K562 (cell line): Measurements from ENCODE around the gene SERTAD1.

Experiments
- CTBP1 ChIP-seq: fragments of 450-650 bp; IDR thresholded peaks from 2 replicates; pipeline ENCODE4 v1.6.1; 2016; ENCODE audit warnings: borderline replicate concordance
- CTCF ChIP-seq, 3 experiments: IDR thresholded peaks in 2 of 3; conservative IDR thresholded peaks in 1 of 3; 2 replicates each; pipeline ENCODE4 v1.5.1; 2011 to 2012; ENCODE audit warnings: low read length in 3 of 3, mild to moderate bottlenecking in 3 of 3, control low read depth in 2 of 3, improper control_type of control experiment in 1 of 3, inconsistent platforms in 1 of 3, low read depth in 1 of 3, mixed read lengths in 1 of 3, moderate library complexity in 1 of 3; ENCODE audit not compliant: insufficient read depth in 2 of 3
- DIDO1 ChIP-seq: fragments of 450-650 bp; IDR thresholded peaks from 2 replicates; pipeline ENCODE4 v1.6.1; 2016; ENCODE audit warnings: low read depth, missing biosample characterization, missing genetic modification characterization
- MXI1 ChIP-seq: IDR thresholded peaks from 2 replicates; pipeline ENCODE4 v1.6.1; 2011; ENCODE audit warnings: low read depth, mild to moderate bottlenecking, improper control_type of control experiment, low read length
- PHF20 ChIP-seq: fragments of 450-650 bp; IDR thresholded peaks from 2 replicates; pipeline ENCODE4 v1.6.1; 2018; ENCODE audit not compliant: partially characterized antibody
- POLR2AphosphoS5 ChIP-seq: IDR thresholded peaks from 2 replicates; pipeline ENCODE4 v1.6.1; 2011; ENCODE audit warnings: mild to moderate bottlenecking, low read depth, low read length, moderate library complexity; ENCODE audit not compliant: control insufficient read depth, insufficient read depth
- RAD21 ChIP-seq, 2 experiments: fragments of 250-450 bp in 1 of 2; fragments of 450-650 bp in 1 of 2; sonication (Bioruptor Pico) in 1 of 2; formaldehyde crosslinking in 1 of 2; IDR thresholded peaks in 1 of 2; conservative IDR thresholded peaks in 1 of 2; 2 replicates each; pipeline versions ENCODE4 v1.4.0 to v1.8.0; 2020 to 2022; ENCODE audit warnings: mild to moderate bottlenecking in 2 of 2, moderate library complexity in 1 of 2
- RERE ChIP-seq: sonication (generic); formaldehyde crosslinking; IDR thresholded peaks from 2 replicates; pipeline ENCODE4 v1.8.0; 2023; ENCODE audit warnings: missing genetic modification reagents, mild to moderate bottlenecking, borderline replicate concordance
- TBP ChIP-seq: optimal IDR thresholded peaks from 2 replicates; pipeline ENCODE3; 2011; ENCODE audit warnings: low read depth, low read length, improper control_type of control experiment
- TEAD4 ChIP-seq, 2 experiments: sonication (generic) in 1 of 2; formaldehyde crosslinking in 1 of 2; IDR thresholded peaks; 2 replicates each; pipeline versions ENCODE4 v1.6.1 to v1.8.0; 2012 to 2022; ENCODE audit warnings: borderline replicate concordance in 1 of 2, inconsistent platforms in 1 of 2, low read length in 1 of 2, mild to moderate bottlenecking in 1 of 2, missing genetic modification reagents in 1 of 2
- USF1 ChIP-seq: sonication (generic); formaldehyde crosslinking; IDR thresholded peaks from 2 replicates; pipeline ENCODE4 v1.9.0; 2022; ENCODE audit warnings: mild to moderate bottlenecking, missing genetic modification reagents
- USF2 ChIP-seq: sonication (generic); formaldehyde crosslinking; IDR thresholded peaks from 2 replicates; pipeline ENCODE4 v1.5.0; 2020; ENCODE audit warnings: missing genetic modification reagents
- XRCC5 ChIP-seq: fragments of 200-400 bp; formaldehyde crosslinking; IDR thresholded peaks from 2 replicates; pipeline ENCODE4 v1.6.1; 2017; ENCODE audit warnings: low read depth, mild to moderate bottlenecking, low read length
- ZNF274 ChIP-seq: IDR thresholded peaks from 2 replicates; pipeline ENCODE4 v1.6.1; 2011; ENCODE audit warnings: low read depth, mild to moderate bottlenecking, low read length, moderate library complexity, borderline replicate concordance

GRCh38 chr19:40379446-40380198 is 46.2 kb downstream of the SERTAD1 start:
- no peak for TF ChIP-seq ZNF274
- TF ChIP-seq POLR2AphosphoS5 = no peak
- no peak for TF ChIP-seq CTBP1
- TF ChIP-seq USF1 = no peak
- TF ChIP-seq RERE (CRISPR knock-in tag) = no peak
- no peak for TF ChIP-seq DIDO1
- TF ChIP-seq USF2 (CRISPR knock-in tag) = no peak
- no peak for TF ChIP-seq TBP
- no peak for TF ChIP-seq CTCF (IDR thresholded peaks at IDR 0.05 in 2 of 3, conservative IDR thresholded peaks at IDR 0.05 in 1 of 3; ENCODE audit: insufficient read depth in 2 of 3, low read depth in 1 of 3, low read length in 3 of 3)
- no peak for TF ChIP-seq PHF20
- TF ChIP-seq RAD21 (CRISPR knock-in tag; conservative IDR thresholded peaks at IDR 0.05 in 1 of 2, IDR thresholded peaks at IDR 0.05 in 1 of 2) = no peak
- no peak for TF ChIP-seq MXI1
- TF ChIP-seq TEAD4 (IDR thresholded peaks at IDR 0.05; ENCODE audit: low read length) = no peak
- TF ChIP-seq TEAD4 (CRISPR knock-in tag; IDR thresholded peaks at IDR 0.05; ENCODE audit: borderline replicate concordance) = no peak
- TF ChIP-seq XRCC5 = no peak
